HG03565 (cell line): Measurements from ENCODE around the gene PHGDH.
"Not testable (repeated sequence)": the region's sequence is repeated elsewhere in the genome, so short reads cannot be mapped to it uniquely, and the experiment has no call there.

Experiments
- ATAC-seq: cut with Tn5 transposase; IDR thresholded peaks from one replicate; pipeline ENCODE4 v1.9.1; 2021; ENCODE audit warnings: mild to moderate bottlenecking, moderate library complexity; ENCODE audit not compliant: unreplicated experiment

The PHGDH gene

DNA sequence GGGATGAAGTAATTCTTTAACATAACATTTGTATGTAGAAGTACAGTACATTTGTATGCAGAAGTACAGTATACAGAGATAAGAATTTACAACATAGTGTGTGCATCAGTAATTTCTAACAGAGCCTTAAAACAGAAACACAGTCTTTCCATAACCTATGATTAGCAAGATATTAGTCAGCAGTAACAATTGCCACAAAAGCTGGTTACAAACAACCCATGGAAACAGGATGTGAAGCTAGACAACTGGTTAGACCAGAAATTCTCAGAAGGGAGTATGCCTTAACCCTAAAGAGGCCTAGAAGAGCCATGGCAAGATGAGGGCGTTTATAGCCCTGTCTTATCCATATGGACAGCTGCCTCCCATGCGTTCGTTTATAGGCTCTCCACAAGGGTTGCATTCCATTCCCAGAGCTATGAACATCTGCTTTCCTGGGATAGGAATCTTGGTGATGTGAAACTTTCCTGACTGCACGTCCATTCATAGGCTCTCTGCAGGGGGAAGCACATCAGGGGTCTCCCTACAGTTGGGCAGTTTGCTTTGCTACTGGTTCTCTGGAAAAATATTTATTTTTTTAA lies 74.8 kb downstream of the PHGDH start:
- ATAC-seq: not testable (repeated sequence)

DNA sequence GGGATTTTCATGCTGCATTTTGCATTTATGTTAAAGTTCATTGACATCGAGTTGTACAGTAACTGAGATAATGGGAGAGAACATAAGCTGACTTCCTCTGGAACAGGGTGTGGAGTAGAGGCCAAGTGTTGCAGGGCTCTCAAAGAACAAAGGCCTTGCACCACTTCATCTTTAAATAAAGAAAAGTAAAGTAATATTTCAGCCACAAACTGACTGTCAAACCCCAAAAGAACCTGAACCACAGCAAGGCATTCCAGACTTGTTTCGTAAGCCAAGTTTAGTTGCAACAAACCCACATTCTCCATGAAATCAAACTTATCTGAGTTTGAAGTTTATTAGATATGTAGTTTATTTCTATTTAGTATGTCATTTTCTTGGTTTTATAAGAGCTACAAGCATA lies 76.0 kb downstream of the PHGDH start:
- ATAC-seq: no peak

GRCh38 chr1:119790451-119791198 lies 78.9 kb downstream of the PHGDH start:
- ATAC-seq: no peak

GRCh38 chr1:119791377-119791776 lies 79.6 kb downstream of the PHGDH start:
- no peak for ATAC-seq
